ENCODE data around the gene F10.

F10 gene

GRCh38 chr13:113169277-113170272 lies 47.0 kb downstream of the F10 start:
- no peak for DNase-seq (ENCODE audit: low read depth, low spot score)

GRCh38 chr13:113170511-113170910 lies 47.9 kb downstream of the F10 start:
- no peak for DNase-seq (ENCODE audit: low read depth, low spot score)

- no peak for DNase-seq (ENCODE audit: low read depth, low spot score)
These were observed 48.9 kb downstream of the F10 start for GRCh38 chr13:113171250-113172125.

- no peak for DNase-seq (ENCODE audit: low read depth, low spot score)
These were observed 49.9 kb downstream of the F10 start for GRCh38 chr13:113172419-113172926.

GRCh38 chr13:113176280-113176679 lies 53.7 kb downstream of the F10 start:
- DNase-seq (ENCODE audit: low read depth, low spot score) = no peak

DNA sequence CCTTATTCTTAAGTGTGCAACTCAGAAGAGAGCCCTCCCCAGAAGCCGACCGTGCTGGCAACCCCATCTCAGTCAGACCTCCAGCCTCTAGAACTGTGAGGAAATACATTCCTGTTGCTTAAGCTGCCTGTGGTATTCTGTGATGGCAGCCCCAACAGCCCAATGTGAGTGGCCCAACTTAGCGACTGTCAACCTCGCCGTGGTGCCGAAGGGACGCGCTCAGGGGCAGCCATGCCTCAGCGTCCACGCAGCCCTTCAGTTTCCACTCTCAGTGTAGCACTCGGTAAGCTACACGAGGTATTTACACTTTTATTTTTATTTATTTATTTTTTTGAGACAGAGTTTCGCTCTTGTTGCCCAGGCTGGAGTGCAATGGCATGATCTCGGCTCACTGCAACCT lies 54.2 kb downstream of the F10 start:
- no peak for DNase-seq (ENCODE audit: low read depth, low spot score)

DNA sequence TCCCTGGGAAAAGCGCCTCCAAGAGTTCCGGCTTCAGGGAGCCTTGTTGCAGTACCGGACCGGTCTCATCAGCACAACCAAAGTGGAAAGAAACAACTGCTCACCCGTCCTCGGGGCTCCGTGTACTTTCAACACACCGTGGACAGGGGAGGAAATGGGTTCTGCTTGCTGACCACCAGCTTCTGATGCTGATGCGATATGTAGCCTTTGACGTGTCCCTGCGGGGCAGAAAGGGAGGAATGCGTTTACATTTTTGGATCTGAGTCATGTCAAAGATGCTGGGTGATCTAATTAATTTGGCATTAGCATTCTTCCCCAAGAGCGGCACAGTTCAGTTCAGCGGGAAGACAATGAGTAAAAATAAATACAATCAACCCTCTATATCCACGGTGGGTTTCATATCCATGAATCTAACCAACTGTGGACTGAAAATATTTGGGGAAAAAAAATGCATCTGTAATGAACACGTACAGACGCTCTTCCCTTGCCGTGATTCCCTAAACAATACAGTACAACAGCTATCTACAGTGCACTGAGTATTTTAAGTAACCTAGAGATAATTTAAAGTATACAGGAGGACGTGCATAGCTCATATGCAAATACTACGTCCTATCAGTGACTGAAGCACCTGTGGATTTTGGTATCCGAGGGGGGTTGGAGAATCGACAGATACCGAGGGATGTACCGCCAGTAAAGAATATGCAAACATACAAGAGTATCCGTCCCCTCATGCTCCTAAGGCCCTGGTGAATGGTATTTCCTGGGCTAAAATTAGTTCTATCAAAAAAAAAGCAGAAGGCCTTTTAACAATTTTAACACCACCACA lies 55.7 kb downstream of the F10 start:
- DNase-seq (ENCODE audit: low read depth, low spot score) = peak; percentile 92

GRCh38 chr13:113178896-113179167 lies 56.2 kb downstream of the F10 start:
- DNase-seq (ENCODE audit: low read depth, low spot score) = no peak

DNA sequence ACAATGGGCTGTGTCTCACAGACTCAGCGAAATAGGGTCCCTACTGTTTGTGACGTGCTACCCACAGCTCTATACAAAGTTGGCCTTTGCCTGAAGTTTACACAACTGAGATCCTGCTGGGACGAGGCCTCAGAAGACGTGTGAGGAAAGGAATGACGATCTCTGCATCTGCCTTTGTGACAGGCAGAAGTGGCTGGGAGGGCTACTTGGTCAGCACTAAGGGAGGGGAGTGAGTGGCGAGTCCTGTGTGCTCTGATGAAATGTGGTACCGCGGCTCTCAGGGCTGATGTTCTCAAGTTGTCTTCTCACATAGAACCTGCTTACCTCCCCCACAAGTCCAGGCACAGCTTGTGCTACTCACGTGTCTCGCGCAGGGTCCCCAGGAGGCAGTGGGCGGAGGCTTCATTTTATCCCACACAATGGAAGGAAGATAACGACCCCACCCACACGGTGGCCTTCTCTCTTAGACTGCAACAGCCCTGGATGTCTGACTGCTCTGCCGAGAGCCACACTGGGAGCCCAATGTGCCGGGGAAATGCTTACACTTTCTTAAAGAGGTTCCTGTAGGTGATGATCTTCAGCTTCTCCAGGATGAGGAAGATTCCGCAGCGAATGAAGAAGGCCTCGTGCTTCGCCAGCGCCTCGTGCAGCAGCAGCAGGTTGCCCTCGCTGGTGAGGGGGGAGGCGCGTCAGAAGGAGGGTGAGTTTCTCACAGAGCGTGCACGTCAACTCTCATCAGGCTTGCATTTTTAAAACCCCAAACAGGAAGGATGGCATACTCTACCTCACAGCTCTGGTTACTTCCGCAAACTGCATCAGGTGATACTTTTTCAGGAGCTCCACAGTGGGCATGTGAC lies 57.0 kb downstream of the F10 start:
- DNase-seq (ENCODE audit: low read depth, low spot score) = peak; percentile 39

GRCh38 chr13:113182046-113182445 lies 59.4 kb downstream of the F10 start:
- DNase-seq (ENCODE audit: low read depth, low spot score) = peak; percentile 69

- no peak for DNase-seq (ENCODE audit: low read depth, low spot score)
These were observed 61.0 kb downstream of the F10 start for GRCh38 chr13:113183450-113184129.

GRCh38 chr13:113184568-113185440 lies 62.2 kb downstream of the F10 start:
- no peak for DNase-seq (ENCODE audit: low read depth, low spot score)

- no peak for DNase-seq (ENCODE audit: low read depth, low spot score)
These were observed 63.7 kb downstream of the F10 start for GRCh38 chr13:113186061-113186900.

DNA sequence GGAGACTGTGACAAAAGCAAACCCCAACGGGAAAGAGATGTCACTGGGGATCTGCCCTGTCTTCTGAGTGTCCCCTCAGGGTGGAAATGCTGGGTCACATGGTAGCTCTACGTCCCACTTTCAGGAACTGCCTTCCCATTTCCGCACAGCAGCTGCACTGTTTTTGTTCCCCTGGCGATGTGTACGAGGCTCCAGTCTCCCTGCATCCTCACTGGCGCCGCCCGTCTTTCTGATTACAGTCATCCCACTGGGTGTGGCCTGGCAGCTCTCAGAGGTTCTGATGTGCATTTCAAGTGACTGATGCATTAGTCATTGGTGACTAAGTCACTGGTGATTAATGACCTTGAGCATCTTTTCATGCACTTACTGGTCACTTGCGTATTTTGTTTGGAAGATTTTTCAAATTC lies 64.7 kb downstream of the F10 start:
- DNase-seq (ENCODE audit: low read depth, low spot score) = peak; percentile 98

- no peak for DNase-seq (ENCODE audit: low read depth, low spot score)
These were observed 65.5 kb downstream of the F10 start for GRCh38 chr13:113187883-113188665.

GRCh38 chr13:113190181-113190580 lies 67.6 kb downstream of the F10 start:
- DNase-seq (ENCODE audit: low read depth, low spot score) = no peak

DNA sequence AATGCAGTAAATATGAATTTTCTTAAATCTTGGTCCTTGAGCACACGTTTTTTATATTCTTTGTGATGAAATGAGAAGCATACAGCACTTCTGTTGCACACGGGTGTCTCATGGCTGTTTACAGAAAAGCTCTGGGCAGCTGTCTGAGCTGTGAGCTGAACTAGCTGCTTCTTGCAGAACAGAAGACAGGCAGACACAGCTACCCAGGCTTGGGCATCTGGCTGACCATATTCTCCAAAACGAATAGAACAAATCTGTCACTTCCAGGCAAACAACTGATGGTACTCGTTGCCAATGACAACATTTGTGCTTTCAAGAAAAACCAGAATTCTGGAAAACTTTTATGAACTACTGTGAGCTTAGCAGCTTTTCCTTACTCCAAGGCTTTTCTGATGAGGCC lies 69.7 kb downstream of the F10 start:
- no peak for DNase-seq (ENCODE audit: low read depth, low spot score)

All from astrocyte of the hippocampus (primary cell).